Transverse colon (tissue), 4 donors: ENCODE measurements around the gene SEC16A. TPM values are rescaled to one million over a fixed set of nuclear protein-coding genes. Genes with fewer than 3 reads are reported as not detected.

Source experiments
- DNase-seq: peaks from one replicate; pipeline ENCODE4 v3.0.0-alpha.2; 2019
- H3K27ac ChIP-seq, 4 donors: fragments of 200-600 bp; sonication (generic); 2 replicates each; pipeline ENCODE4 v1.5.1; 2016 to 2018; ENCODE audit warnings: inconsistent platforms in 4 of 4
- H3K27me3 ChIP-seq: fragments of 200-600 bp; sonication (generic); 2 replicates; pipeline ENCODE4 v1.5.1; 2017; ENCODE audit warnings: inconsistent platforms
- H3K36me3 ChIP-seq, 4 donors: fragments of 200-600 bp; sonication (generic); 2 replicates each; pipeline ENCODE4 v1.5.1; 2017 to 2019; ENCODE audit warnings: inconsistent platforms in 4 of 4
- H3K4me1 ChIP-seq, 4 donors: fragments of 200-600 bp; sonication (generic); 2 replicates each; pipeline ENCODE4 v1.5.1; 2017 to 2020; ENCODE audit warnings: inconsistent platforms in 4 of 4
- H3K4me3 ChIP-seq, 4 donors: fragments of 200-600 bp; sonication (generic); 1 replicate in 1 of 4; 2 replicates in 3 of 4; pipeline versions ENCODE4 v1.5.1 to v1.6.1; 2017 to 2019; ENCODE audit warnings: inconsistent platforms in 4 of 4
- H3K9me3 ChIP-seq, 2 donors: fragments of 200-600 bp; sonication (generic); 2 replicates each; pipeline ENCODE4 v1.5.1; 2017 to 2019; ENCODE audit warnings: inconsistent platforms in 2 of 2
- EP300 ChIP-seq: sonication (generic); formaldehyde crosslinking; IDR thresholded peaks from one replicate; pipeline ENCODE4 v1.6.1; 2017; ENCODE audit warnings: antibody characterized with exemption, low read depth
- POLR2A ChIP-seq: fragments of 450-650 bp; IDR thresholded peaks from one replicate; pipeline ENCODE4 v1.6.1; 2016; ENCODE audit warnings: antibody characterized with exemption, mild to moderate bottlenecking, moderate library complexity
- POLR2AphosphoS5 ChIP-seq, 3 donors: sonication (generic); formaldehyde crosslinking; IDR thresholded peaks; one replicate each; pipeline ENCODE4 v1.6.1; 2016; ENCODE audit warnings: antibody characterized with exemption in 3 of 3
- WGBS, 2 donors: methylation state at CpG; one replicate each; pipeline ENCODE4 v1.1.5; 2018; ENCODE audit warnings: low coverage in 1 of 2; 5-methylcytosine and 5-hydroxymethylcytosine counted together
- in situ Hi-C, 4 donors: fragments of 200-750 bp; cut with MboI; loops; one replicate each; pipeline versions ENCODE4 v1.15.0 to v1.15.1; 2017; ENCODE audit warnings: low sequenced_read_pairs in 3 of 4, low pct_ligation_motif_present in 1 of 4, low pct_unique_long_range_greater_than_20kb in 1 of 4
- intact Hi-C: fragments of 100-400 bp; cut with DNase I; formaldehyde crosslinking; loops from one replicate; pipeline ENCODE4 v1.15.1; 2023; ENCODE audit warnings: low total_unique reads
- total RNA-seq, 4 donors: library from RNA; depleted of rRNA; stranded (reverse); fragments of >200 nt; gene quantifications; one replicate each; pipeline ENCODE4 v1.1.0, GENCODE V29; 2016
- TF ChIP-seq, protein P1 (sequence below), 5 experiments: fragments of 200-600 bp in 3 of 5; fragments of 450-650 bp in 2 of 5; sonication (generic) in 3 of 5; IDR thresholded peaks; 1 replicate in 2 of 5; 2 replicates in 3 of 5; pipeline ENCODE4 v1.5.1; 2016 to 2017; ENCODE audit warnings: antibody characterized with exemption in 5 of 5, inconsistent platforms in 3 of 5, mild to moderate bottlenecking in 2 of 5, moderate library complexity in 1 of 5

SEC16A gene
- total RNA-seq, 4 donors from 2014 or later: 54.1 to 75.9 (median 65.8) TPM

DNA sequence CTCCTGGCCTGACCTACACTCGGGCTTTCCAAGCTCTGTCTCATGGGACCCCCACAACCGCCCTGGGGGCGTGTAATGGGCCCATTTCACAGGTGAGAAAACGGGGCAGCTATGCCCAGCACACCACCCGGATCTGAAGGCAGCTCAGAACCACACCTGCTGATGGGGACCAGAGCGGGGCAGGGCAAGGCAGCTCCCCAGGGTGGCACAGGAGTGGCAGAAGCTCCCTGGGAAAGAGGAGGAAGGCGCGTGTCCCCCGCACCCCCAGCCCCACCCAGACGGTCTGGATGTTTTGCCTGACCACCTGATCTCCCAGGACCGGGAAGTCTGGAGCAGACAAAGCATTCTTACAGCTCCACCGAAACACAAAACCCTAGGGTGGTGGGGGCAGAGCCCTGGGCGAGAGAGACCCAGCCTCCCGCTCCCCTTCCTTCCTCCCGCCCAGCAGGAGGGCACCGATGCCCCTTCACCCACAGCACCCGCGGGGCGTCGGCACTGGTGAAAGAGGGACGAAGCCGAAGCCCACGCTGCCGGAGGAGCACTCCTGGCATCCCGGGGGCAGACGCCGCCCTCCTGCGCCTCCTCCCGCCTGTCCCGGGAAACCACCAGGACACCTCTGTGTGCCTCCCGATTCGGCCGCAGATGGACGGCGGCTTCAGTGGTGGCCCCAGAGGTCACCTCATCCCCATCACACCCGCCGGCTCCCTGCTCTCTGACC, 48.5 kb upstream of the SEC16A start:
- Histone ChIP-seq H3K36me3 (no peaks in the 10 kb centered on the region), H3K9me3 (no peaks in the 10 kb centered on the region), H3K4me3 (peak overlapping the region in 2 of 4 donors; percentile 3 to 6), H3K27me3 (no peaks in the 10 kb centered on the region), H3K27ac (peak overlapping the region; percentile 88 to 93 (median 88)), H3K4me1 (peaks cover 81 to 94% (median 85%) of the 10 kb centered on the region in 4 donors)
- in situ Hi-C loops (no loop called here), intact Hi-C loops (no loop called here)
- TF ChIP-seq, protein P1, sequence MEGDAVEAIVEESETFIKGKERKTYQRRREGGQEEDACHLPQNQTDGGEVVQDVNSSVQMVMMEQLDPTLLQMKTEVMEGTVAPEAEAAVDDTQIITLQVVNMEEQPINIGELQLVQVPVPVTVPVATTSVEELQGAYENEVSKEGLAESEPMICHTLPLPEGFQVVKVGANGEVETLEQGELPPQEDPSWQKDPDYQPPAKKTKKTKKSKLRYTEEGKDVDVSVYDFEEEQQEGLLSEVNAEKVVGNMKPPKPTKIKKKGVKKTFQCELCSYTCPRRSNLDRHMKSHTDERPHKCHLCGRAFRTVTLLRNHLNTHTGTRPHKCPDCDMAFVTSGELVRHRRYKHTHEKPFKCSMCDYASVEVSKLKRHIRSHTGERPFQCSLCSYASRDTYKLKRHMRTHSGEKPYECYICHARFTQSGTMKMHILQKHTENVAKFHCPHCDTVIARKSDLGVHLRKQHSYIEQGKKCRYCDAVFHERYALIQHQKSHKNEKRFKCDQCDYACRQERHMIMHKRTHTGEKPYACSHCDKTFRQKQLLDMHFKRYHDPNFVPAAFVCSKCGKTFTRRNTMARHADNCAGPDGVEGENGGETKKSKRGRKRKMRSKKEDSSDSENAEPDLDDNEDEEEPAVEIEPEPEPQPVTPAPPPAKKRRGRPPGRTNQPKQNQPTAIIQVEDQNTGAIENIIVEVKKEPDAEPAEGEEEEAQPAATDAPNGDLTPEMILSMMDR (IDR thresholded peaks at IDR 0.05): peak in 1 of 5 experiments; percentile 8
- TF ChIP-seq POLR2AphosphoS5 (IDR thresholded peaks at IDR 0.05): no peak
- whole genome bisulfite sequencing, 2 donors: 60% methylated on average over 24 of the region's 37 CpGs; no CpG with 5 or more reads in 1 of the 2 donors
- peak; percentile 50 for DNase-seq

DNA sequence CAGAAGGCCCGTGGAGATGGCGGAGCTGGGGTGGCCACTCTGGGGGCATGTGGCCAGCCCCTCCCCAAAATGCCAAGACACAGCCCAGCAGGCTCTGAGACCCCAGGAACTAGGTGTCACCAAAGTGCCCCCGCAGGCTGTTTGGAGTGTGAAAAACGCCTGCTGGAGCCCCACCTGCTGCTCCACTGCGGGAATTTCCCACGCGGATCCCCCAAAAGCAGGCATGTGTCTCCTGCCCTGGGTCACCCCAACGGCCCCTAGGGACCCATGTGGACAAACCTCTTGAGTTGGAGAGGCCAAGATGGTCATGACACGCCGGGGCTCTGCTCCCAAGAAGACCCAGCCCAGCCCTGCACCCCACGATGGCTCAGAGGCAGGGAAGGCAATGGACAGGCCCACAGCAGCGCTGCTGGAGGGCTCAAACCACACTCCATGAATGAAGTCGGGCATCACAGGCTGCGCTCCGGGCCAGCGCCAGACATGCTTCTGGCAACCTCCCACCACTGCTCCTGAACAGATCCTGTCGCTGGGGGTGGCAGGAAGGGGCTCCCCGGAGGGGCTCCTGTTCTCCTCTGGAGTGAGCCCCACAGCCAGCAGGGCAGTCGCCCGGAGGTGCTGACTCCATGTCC, 47.7 kb upstream of the SEC16A start:
- no peak for DNase-seq
- peaks cover 89 to 97% (median 93%) of the 10 kb centered on the region in 4 donors for H3K4me1 ChIP-seq
- 21% methylated on average over 20 of the region's 20 CpGs; no CpG with 5 or more reads in 1 of the 2 donors for WGBS, 2 donors

DNA sequence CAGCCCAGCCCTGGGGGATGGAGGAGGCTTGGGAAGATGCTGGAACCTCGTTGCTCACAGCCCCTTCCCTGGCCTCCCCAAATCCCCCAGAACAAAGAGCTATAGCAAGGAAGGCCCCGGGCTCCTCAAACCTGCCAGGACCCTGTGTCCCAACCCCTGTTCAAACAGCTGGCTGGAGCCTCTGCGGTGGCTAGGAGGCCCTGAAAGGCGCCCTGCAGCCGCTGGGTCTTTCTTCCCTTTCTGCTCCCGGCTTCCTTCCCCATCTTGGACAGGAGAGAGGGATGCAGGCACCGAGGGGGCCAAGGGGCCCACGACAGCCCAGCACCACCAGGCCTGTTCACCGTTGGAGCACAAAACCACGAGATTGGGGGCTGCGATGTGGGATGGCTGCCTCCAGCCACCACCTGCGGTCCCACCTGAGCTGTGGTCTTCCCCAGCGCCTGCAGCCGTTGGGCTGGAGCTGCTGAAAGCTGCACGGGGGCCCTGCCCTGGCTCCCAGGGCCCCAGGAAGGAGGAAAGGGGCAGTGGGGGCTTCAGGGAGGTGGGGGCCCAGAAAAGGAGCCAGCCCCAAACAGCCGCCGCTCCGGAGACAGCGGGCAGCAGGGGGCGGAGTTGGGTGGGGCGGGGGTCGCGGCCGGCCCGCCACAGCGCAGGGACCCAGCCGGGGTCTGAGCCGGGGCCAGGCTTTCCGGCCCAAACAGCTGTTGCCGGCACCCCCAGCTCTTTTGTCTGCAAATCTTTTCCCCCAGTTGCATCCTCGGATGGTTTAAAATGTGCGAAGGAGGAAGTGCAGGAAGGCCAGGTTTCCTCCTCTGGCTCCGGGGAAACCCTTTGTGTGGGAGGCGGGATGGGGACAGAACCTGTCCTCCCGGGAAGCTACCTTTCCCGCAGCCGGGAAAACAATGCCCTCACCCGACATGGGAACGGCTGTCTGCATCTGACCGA, 46.9 kb upstream of the SEC16A start:
- Histone ChIP-seq H3K27me3 (no peaks in the 10 kb centered on the region), H3K9me3 (no peaks in the 10 kb centered on the region), H3K27ac (peak overlapping the region; percentile 88 to 93 (median 88)), H3K36me3 (no peaks in the 10 kb centered on the region), H3K4me1 (peaks cover 87 to 100% (median 96%) of the 10 kb centered on the region in 4 donors), H3K4me3 (no peak overlapping the region)
- TF ChIP-seq POLR2AphosphoS5 (IDR thresholded peaks at IDR 0.05) (no peak), EP300 (no peak), POLR2A (no peak)
- TF ChIP-seq, protein P1 (IDR thresholded peaks at IDR 0.05): no peak
- WGBS, 2 donors: 37% methylated on average over 30 of the region's 40 CpGs; no CpG with 5 or more reads in 1 of the 2 donors
- intact Hi-C loops (no loop called here), in situ Hi-C loops (no loop called here)
- no peak for DNase-seq

More for the DNA sequence above, 47.7 kb upstream of the SEC16A start:
- Histone ChIP-seq H3K9me3 (no peaks in the 10 kb centered on the region), H3K27me3 (no peaks in the 10 kb centered on the region), H3K36me3 (no peaks in the 10 kb centered on the region), H3K4me3 (no peak overlapping the region), H3K27ac (peak overlapping the region; percentile 88 to 93 (median 88))
- TF ChIP-seq POLR2A (no peak), POLR2AphosphoS5 (IDR thresholded peaks at IDR 0.05) (no peak), EP300 (no peak)
- TF ChIP-seq, protein P1 (IDR thresholded peaks at IDR 0.05): no peak
- intact Hi-C loops: no loop called here
- in situ Hi-C loops: no loop called here
